IMR-90 (cell line): Measurements from ENCODE around the gene MAML2. TPM values are rescaled to one million over a fixed set of nuclear protein-coding genes. Genes with fewer than 3 reads are reported as not detected.

ENCODE experiments used
- ATAC-seq: fragments of 200-7000 bp; cut with Tn5 transposase; 2 replicates; pipeline ENCODE4 v1.9.1; 2020; ENCODE audit warnings: low read depth, mild to moderate bottlenecking, moderate library complexity
- BruUV-seq: library from RNA; stranded (reverse); fragments of 400-500 nt; replicated peaks from 2 replicates; lab custom pipeline; 2021; lab: Mats Ljungman, UMichigan
- CTCF ChIA-PET: fragments of 300-600 bp; formaldehyde crosslinking; extraction: SDS; loops from one replicate; lab custom pipeline; 2021; ENCODE audit warnings: antibody characterized with exemption; lab: Yijun Ruan, JAX
- POLR2A ChIA-PET: fragments of 300-600 bp; sonication (Branson Sonifier 250); formaldehyde crosslinking; loops from one replicate; lab custom pipeline; 2022; ENCODE audit warnings: antibody characterized with exemption; ENCODE audit not compliant: unreplicated experiment; lab: Charles Lee
- DNase-seq: peaks from one replicate; pipeline ENCODE4 v3.0.0; 2013
- H2AFZ ChIP-seq: replicated peaks from 2 replicates; pipeline ENCODE3; 2013; ENCODE audit warnings: low read length, mild to moderate bottlenecking; ENCODE audit not compliant: poor library complexity
- H2AK5ac ChIP-seq: 2 replicates; pipeline ENCODE4 v1.6.1; 2013; ENCODE audit warnings: low read depth, low read length, inconsistent platforms
- H2AK9ac ChIP-seq: replicated peaks from 2 replicates; pipeline ENCODE3; 2013; ENCODE audit warnings: mild to moderate bottlenecking, low read depth, low read length, moderate library complexity; ENCODE audit not compliant: poor library complexity
- H2BK120ac ChIP-seq: 2 replicates; pipeline ENCODE4 v1.6.1; 2013; ENCODE audit warnings: low read depth, low read length, inconsistent platforms
- H2BK15ac ChIP-seq: 3 replicates; pipeline ENCODE4 v1.6.1; 2013; ENCODE audit warnings: low read depth, low read length, inconsistent platforms
- H2BK20ac ChIP-seq: 2 replicates; pipeline ENCODE4 v1.6.1; 2013; ENCODE audit warnings: low read depth, mild to moderate bottlenecking, inconsistent platforms, low read length, moderate library complexity
- H2BK5ac ChIP-seq: 2 replicates; pipeline ENCODE4 v1.6.1; 2013; ENCODE audit warnings: mild to moderate bottlenecking, low read depth, low read length, inconsistent platforms; ENCODE audit not compliant: poor library complexity, severe bottlenecking
- H3K14ac ChIP-seq: replicated peaks from 2 replicates; pipeline ENCODE4 v1.6.1; 2013; ENCODE audit warnings: low read depth, low read length, inconsistent platforms
- H3K18ac ChIP-seq: 2 replicates; pipeline ENCODE4 v1.6.1; 2013; ENCODE audit warnings: low read depth, low read length, control low read depth
- H3K23ac ChIP-seq: 2 replicates; pipeline ENCODE4 v1.6.1; 2013; ENCODE audit warnings: low read depth, low read length, inconsistent platforms
- H3K27ac ChIP-seq: 2 replicates; pipeline ENCODE4 v1.5.1; 2013; ENCODE audit warnings: mild to moderate bottlenecking, control low read depth, low read length; ENCODE audit not compliant: insufficient read depth
- H3K27me3 ChIP-seq: 2 replicates; pipeline ENCODE4 v1.6.1; 2013; ENCODE audit warnings: low read length; ENCODE audit not compliant: control insufficient read depth, insufficient read depth
- H3K36me3 ChIP-seq: 2 replicates; pipeline ENCODE4 v1.6.1; 2013; ENCODE audit warnings: low read length, mixed read lengths; ENCODE audit not compliant: control insufficient read depth, insufficient read depth
- H3K4ac ChIP-seq: 2 replicates; pipeline ENCODE4 v1.6.1; 2013; ENCODE audit warnings: low read depth, low read length, inconsistent platforms
- H3K4me1 ChIP-seq: 2 replicates; pipeline ENCODE4 v1.6.1; 2013; ENCODE audit warnings: low read length, mixed read lengths; ENCODE audit not compliant: control insufficient read depth, insufficient read depth
- H3K4me2 ChIP-seq: 2 replicates; pipeline ENCODE4 v1.6.1; 2013; ENCODE audit warnings: low read depth, mild to moderate bottlenecking, control low read depth, low read length, moderate library complexity
- H3K4me3 ChIP-seq: 2 replicates; pipeline ENCODE4 v1.5.1; 2013; ENCODE audit warnings: low read depth, mild to moderate bottlenecking, control low read depth, low read length, moderate library complexity; ENCODE audit not compliant: insufficient read depth
- H3K56ac ChIP-seq: 2 replicates; pipeline ENCODE4 v1.6.1; 2013; ENCODE audit warnings: low read length, inconsistent platforms; ENCODE audit not compliant: insufficient read depth; ENCODE audit errors: extremely low read depth
- H3K79me1 ChIP-seq, 2 experiments: 2 replicates each; pipeline ENCODE4 v1.6.1; 2013; ENCODE audit warnings: low read length in 2 of 2, inconsistent platforms in 1 of 2, low read depth in 1 of 2
- H3K9ac ChIP-seq: 2 replicates; pipeline ENCODE4 v1.6.1; 2013; ENCODE audit warnings: low read depth, low read length, control low read depth
- H3K9me1 ChIP-seq: 2 replicates; pipeline ENCODE4 v1.6.1; 2013; ENCODE audit warnings: low read length, inconsistent platforms; ENCODE audit not compliant: insufficient read depth
- H3K9me3 ChIP-seq: 2 replicates; pipeline ENCODE4 v1.6.1; 2013; ENCODE audit warnings: low read length; ENCODE audit not compliant: control insufficient read depth, insufficient read depth
- H4K20me1 ChIP-seq: 2 replicates; pipeline ENCODE4 v1.6.1; 2013; ENCODE audit warnings: low read length, inconsistent platforms; ENCODE audit not compliant: insufficient read depth
- H4K5ac ChIP-seq: 2 replicates; pipeline ENCODE4 v1.6.1; 2013; ENCODE audit warnings: mild to moderate bottlenecking, low read depth, low read length, control low read depth
- H4K8ac ChIP-seq, 2 experiments: 2 replicates each; pipeline ENCODE4 v1.6.1; 2013; ENCODE audit warnings: low read depth in 2 of 2, low read length in 2 of 2, control low read depth in 1 of 2, inconsistent platforms in 1 of 2
- H4K91ac ChIP-seq: 2 replicates; pipeline ENCODE4 v1.6.1; 2013; ENCODE audit warnings: low read depth, low read length, inconsistent platforms; ENCODE audit not compliant: insufficient read depth
- ELK1 ChIP-seq: fragments of 150-350 bp; IDR thresholded peaks from 2 replicates; pipeline ENCODE4 v1.6.1; 2016; ENCODE audit warnings: low read depth, mild to moderate bottlenecking, low read length, moderate library complexity, borderline replicate concordance
- FOS ChIP-seq: fragments of 150-350 bp; IDR thresholded peaks from 2 replicates; pipeline ENCODE4 v1.6.1; 2016; ENCODE audit warnings: low read depth, low read length
- MAFK ChIP-seq: IDR thresholded peaks from 2 replicates; pipeline ENCODE4 v1.6.1; 2012; ENCODE audit warnings: low read depth, low read length, improper control_type of control experiment
- MAZ ChIP-seq: IDR thresholded peaks from 2 replicates; pipeline ENCODE4 v1.6.1; 2012; ENCODE audit warnings: low read depth, mild to moderate bottlenecking, low read length, improper control_type of control experiment, moderate library complexity, borderline replicate concordance
- MXI1 ChIP-seq: IDR thresholded peaks from 2 replicates; pipeline ENCODE4 v1.6.1; 2012; ENCODE audit warnings: low read depth, mild to moderate bottlenecking, low read length, moderate library complexity, borderline replicate concordance
- POLR2A ChIP-seq: IDR thresholded peaks from 2 replicates; pipeline ENCODE4 v1.6.1; 2012; ENCODE audit warnings: mild to moderate bottlenecking, low read depth, low read length
- WGBS, 2 experiments: methylation state at CpG; one replicate each; pipeline versions ENCODE4 v1.1.5 to v1.1.7; 2013; ENCODE audit warnings: missing lambda C conversion rate in 2 of 2; ENCODE audit not compliant: insufficient read length in 1 of 2; ENCODE audit errors: extremely low coverage in 2 of 2; 5-methylcytosine and 5-hydroxymethylcytosine counted together
- dilution Hi-C: fragments of 300-500 bp; cut with HindIII; formaldehyde crosslinking; loops from one replicate; pipeline ENCODE4 v1.14.3; 2018; ENCODE audit warnings: low sequenced_read_pairs; ENCODE audit not compliant: unreplicated experiment
- in situ Hi-C: fragments of 300-500 bp; cut with MboI; formaldehyde crosslinking; loops from 3 replicates; pipeline ENCODE4 v1.14.3; 2019; ENCODE audit warnings: low sequenced_read_pairs, inconsistent platforms, mixed read lengths
- intact Hi-C: fragments of 100-400 bp; cut with micrococcal nuclease; formaldehyde crosslinking; loops from 2 replicates; pipeline ENCODE4 v1.10.0; 2022
- polyA plus RNA-seq, 3 experiments: library from polyadenylated mRNA; depleted of rRNA; stranded (reverse); fragments of >200 nt; gene quantifications; 2 replicates each; pipeline ENCODE4 v1.2.3, GENCODE V29; 2012; ENCODE audit warnings: low replicate concordance in 1 of 3
- total RNA-seq: library from RNA; depleted of rRNA; stranded (reverse); fragments of >200 nt; gene quantifications from 2 replicates; pipeline ENCODE4 v1.2.3, GENCODE V29; 2012

The MAML2 gene
- total and polyA plus RNA-seq, 2 of the 4 experiments (the other 2 are of a cell fraction): 15.0 to 19.5 TPM

DNA sequence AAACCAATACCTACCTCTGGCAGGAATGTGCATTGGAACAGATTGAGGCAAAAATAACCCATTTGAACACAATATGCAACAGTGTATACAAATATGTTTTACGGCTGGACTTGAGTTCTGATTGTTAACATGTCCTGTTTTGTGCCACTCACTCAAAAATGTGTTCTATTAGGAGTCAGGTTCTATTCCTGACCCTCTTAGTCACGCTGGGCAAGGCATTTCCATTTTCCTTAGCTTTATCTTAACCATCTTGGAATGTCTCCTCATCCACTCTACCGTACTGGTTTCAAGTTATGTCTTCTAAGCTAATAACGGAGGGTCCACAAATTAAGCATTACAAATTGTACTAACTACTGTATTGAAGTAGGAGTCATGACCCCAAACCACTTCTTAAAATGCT, 78.6 kb downstream of the MAML2 start:
- peaks cover 22% of the 10 kb centered on the region for H3K4me1 ChIP-seq
- 80% methylated on average over 1 of the region's 4 CpGs; no CpG with 5 or more reads in 1 of the 2 experiments for WGBS, 2 experiments
- no peak overlapping the region; a peak in 1 of 4 replicates for H4K8ac ChIP-seq
- H3K4ac ChIP-seq: peak overlapping the region; percentile 40; the same call in 1 of the 2 replicates
- ATAC-seq (no peak), DNase-seq (no peak)
- CTCF ChIA-PET: no interaction called here
- H2BK15ac ChIP-seq: peak overlapping the region; percentile 50; the same call in 1 of the 3 replicates
- H2BK5ac ChIP-seq: peak overlapping the region; percentile 51
- no peak overlapping the region for H3K4me2 ChIP-seq
- no peak overlapping the region for H3K56ac ChIP-seq
- no peak overlapping the region for H3K27ac ChIP-seq
- no peak overlapping the region for H3K4me3 ChIP-seq
- in situ Hi-C loops: no loop called here
- peaks cover 9% of the 10 kb centered on the region for H3K9me1 ChIP-seq
- H3K23ac ChIP-seq: no peak overlapping the region
- intact Hi-C loops: no loop called here
- H4K20me1 ChIP-seq: no peaks in the 10 kb centered on the region; the same call in 1 of the 2 replicates
- H3K9ac ChIP-seq: no peak overlapping the region
- POLR2A ChIA-PET: no interaction called here
- H3K27me3 ChIP-seq: no peaks in the 10 kb centered on the region
- H3K36me3 ChIP-seq: no peaks in the 10 kb centered on the region
- H2BK120ac ChIP-seq: peak overlapping the region; percentile 22; the same call in 1 of the 2 replicates
- 0 out of 2 replicates have a peak overlapping the region, but pooled peaks have one; percentile 2 for H3K18ac ChIP-seq
- BruUV-seq: no TSS peak
- H3K79me1 ChIP-seq: peaks cover 27 to 72% of the 10 kb centered on the region in 2 experiments
- H2BK20ac ChIP-seq: no peak overlapping the region
- no peak overlapping the region for H3K14ac ChIP-seq
- no peak overlapping the region for H2AK9ac ChIP-seq
- dilution Hi-C loops: no loop called here
- H4K91ac ChIP-seq: no peak overlapping the region
- H3K9me3 ChIP-seq: no peaks in the 10 kb centered on the region
- no peak overlapping the region for H2AK5ac ChIP-seq
- TF ChIP-seq FOS (no peak), MXI1 (no peak), POLR2A (no peak), ELK1 (no peak), MAZ (no peak), MAFK (no peak)
- H4K5ac ChIP-seq: 0 out of 2 replicates have a peak overlapping the region, but pooled peaks have one; percentile 7
- no peak overlapping the region for H2AFZ ChIP-seq
